Activated CD4-positive, alpha-beta T cell treated with anti-CD3 and anti-CD28 coated beads, Interleukin-2, amount 50 U/mL, for 4 hours (primary cell): ENCODE results near the gene EFL1.
"Not testable (repeated sequence)": the region's sequence is repeated elsewhere in the genome, so short reads cannot be mapped to it uniquely, and the experiment has no call there.

Experiments used
- DNase-seq, 2 experiments: peaks; one replicate each; pipeline ENCODE4 v3.0.0-alpha.2; 2020

Gene EFL1

DNA sequence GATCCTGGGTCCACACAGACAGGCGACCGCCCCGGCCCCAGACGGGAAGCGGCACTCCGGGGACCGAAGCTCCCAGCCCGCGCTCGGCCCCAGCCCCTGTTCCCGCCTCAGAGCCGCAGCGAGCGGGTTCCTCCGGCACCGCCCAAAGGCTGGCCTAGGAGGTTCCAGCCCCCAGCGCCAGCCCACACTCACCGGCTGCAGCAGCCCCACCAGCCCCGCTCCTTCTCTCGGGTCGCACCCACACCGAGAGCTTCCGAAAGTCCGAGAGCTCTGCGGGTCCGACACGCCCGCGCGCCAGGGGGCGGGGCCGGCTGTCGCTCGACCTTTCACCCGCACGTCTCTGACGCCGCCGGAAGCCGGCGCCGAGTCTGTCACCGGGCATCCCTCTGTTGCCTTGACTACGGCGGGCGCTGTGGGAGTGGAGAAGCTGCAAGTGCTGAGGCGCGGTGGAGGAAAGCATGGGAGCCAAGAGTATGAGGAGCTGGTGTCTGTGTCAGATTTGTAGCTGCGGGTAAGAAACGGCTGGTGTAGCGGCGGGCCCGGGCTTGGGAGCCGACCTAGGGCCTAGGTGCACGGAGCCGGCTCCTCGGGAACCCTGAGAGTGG is at the start of gene EFL1, which contains the start of gene SAXO2:
Gene EFL1 (minus strand): TSS at position 313 of the 605 bp plus-strand sequence. CDS start 956 bp downstream, outside the sequence.
Gene SAXO2 (plus strand): TSS at position 397 of the 605 bp plus-strand sequence. CDS start 62 bp downstream, at position 459.
- DNase-seq, result peak; percentile 89 to 91

DNA sequence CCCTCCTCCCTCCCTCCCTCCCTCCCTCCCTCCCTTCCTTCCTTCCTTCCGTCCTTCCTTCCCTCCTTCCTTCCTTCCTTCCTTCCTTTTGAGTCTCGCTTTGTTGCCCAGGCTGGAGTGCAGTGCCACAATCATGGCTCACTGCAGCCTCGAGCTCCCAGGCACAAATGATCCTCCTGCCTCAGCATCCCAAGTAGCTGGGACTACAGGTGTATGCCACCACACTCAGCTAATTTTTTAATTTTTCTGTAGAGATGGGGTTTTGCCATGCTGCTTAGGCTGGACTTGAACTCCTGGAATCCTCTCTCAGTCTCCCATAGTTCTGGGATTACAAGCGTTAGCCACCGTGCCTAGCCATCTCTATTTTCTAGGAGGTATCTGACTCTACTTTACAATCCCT is 48.8 kb upstream of the EFL1 start:
- not testable (repeated sequence) for DNase-seq

DNA sequence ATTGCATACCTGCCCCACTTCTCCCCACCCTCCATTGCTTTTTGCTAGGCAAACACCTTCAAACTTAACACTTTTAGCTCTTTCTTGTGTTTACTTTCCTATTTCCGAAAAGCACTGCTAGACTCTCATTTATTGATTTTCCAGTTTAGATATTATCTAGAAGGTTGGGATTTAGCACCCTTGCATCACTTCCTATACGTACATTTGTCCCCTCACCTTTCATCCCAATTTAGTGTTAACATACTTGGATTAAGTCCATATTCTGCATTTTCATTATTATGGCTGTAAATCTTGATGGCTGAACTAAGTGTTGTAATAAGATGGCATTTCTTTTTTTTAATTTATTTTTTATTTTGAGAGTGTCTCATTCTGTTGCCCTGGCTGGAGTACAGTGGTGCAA is 47.3 kb upstream of the EFL1 start:
- DNase-seq, result no peak

DNA sequence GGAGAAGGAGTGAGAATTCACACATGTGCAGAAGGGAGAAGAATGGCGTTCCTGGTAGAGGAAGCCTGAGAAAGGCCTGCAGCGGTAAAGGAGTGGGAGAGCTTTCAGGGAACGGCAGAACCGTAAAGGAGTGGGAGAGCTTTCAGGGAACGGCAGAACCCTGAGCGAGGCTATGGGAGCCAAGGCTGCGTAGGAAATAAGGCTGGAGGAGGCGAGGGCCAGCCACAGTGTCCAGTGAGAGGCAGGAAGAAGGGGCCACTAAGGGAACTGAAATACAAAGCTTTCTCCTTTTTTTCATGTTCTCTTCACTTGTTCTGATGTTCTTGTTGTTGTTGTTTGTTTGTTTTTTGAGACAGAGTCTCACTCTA is 45.2 kb upstream of the EFL1 start:
- no peak for DNase-seq

DNA sequence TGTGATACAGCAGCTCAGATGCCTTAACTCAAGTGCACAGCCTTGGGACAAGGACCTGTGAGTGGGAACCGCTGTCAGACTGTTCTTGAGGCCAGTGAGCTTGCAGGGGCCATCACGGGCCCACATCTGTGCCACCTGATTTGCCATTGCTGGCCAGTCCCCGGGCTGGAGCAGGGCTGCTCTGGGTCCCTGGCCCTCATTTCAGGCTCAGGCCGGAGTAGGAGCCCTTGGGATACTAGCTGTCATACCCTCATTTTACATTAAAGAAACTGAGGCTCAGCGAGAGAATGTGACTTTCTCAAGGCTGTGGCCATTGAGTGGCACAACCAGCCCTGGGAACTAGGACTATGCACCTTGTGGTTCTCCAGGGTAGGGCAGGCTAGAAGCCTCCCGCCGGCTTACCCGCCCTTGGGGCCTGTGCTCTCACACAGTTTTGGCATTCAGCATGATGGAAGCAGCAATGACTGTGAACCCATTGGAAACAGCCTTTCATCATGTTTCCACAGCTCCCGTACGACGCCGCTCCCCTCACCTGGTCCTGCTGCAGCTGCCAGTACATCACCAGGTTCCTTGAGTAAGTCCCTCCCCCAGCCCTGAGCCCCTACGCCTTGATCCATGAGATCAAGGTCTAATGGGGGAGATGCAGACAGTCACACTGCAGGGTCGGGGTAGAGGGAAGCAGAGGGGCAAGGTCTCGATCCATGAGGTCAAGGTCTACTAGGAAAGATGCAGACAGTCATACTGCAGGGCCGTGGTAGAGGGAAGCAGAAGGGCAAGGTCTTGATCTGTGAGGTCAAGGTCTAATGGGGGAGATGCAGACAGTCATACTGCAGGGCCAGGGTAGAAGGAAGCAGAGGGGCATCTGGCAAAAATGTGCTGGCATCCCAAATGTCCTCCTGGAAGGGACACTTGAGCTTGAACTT is 44.5 kb upstream of the EFL1 start:
- no peak for DNase-seq

DNA sequence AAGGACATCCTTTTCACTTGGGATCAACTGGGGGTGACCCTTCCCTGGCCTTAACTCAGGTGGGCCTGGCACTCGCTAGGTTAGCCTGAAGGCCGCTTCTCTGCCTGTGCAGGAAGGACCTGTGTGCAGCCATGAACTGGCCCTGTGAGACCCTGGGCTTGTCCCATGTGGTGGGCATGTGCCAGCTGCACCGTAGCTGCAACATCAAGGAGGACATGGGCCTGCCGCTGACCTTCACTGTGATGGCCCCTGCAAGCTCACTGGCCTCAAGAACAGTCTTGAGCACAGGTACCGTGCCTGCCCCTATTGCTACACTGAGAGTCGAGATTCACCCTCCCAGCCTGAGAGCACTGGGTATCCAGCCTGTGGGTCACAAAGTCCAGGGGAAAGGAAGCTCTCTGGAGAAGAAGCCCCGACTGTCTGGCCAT is 43.1 kb upstream of the EFL1 start:
- no peak for DNase-seq

DNA sequence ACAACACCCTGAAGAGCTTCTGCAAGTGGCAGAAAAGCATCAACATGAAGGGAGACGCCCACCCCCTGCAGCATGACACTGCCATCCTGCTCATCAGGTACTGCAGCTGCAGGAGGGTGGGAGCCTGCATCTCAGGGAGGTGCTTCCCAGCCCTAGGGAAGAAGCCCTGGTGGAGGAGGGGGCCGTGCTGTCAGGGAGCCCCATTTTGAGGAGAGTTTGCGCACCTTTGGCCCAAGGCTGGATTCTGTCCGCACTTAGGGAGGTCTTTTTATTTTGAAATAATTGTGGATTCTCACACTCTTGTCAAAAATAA is 42.2 kb upstream of the EFL1 start:
- no peak for DNase-seq

DNA sequence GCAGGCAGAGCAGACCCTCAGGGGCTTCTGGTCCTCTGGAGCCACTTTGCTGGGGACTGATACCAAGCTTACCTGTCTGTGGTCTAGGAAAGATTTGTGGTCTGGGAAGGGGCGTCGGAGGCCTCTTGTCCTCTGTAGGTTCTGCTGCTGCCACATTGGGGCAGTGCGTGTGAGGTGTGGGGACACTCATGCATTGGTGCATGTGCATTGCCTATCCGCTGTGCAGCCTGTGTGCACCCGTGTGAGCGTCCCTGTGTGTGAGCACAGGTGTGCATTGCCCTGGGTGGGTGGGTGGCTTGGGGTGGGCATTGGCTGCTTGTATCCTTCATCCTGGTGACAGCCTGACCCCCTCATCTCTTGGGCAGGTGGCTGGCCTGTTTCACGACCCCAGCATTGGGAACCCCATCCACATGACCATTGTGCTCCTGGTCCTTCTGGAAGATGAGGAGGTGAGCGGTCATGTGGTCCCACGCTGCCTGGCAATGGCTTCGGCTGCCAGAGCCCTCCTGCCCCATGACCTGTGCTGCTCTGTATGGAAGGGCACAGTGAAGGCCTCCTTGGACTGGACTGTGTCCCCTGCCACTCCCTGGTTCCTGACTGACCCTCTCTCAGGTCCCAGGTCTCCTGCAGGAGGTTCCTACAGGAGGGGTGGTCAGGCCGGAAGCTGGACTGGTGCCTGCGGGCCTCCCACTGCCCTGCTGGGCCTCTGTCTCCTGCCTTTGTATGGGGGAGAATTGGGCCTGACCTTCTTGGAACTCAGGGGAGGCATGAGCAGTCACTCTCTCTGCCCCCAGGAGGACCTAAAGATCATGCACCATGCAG is 41.6 kb upstream of the EFL1 start:
- DNase-seq, result no peak

DNA sequence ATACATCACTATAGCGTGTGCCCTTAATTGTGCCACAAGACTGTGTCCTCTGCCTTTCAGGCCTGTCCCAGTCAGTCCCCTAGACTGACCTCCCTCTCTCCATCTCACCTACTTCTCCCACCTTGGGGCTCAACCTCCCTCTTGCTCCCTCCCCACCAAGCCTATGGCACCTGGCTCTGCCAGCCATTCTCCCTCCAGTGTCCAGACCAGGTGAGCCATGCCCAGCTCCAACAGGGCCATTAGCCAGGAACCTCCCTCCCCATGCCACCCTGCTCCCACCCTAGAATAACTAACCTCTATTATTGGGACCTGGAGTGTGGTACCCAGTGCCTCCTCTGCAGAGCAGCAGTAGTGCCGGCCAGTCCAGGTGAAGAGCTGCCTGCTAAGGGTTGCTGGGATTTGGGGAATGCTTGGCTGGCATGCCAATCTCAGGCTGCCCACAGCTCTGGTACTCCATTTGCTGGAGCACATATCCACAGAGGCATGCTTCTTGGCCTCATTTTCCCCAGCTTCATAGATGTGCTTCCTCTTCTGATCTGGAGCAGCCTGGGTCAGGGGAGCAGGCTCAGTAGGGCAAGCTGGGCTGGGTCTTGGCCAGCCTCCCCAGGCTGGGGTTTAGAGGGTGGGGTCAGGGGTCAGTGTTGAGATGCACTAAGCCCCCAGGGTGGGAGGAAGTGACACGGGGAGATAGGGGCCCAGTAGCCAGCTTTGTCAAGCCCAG is 38.9 kb upstream of the EFL1 start:
- DNase-seq, result no peak

DNA sequence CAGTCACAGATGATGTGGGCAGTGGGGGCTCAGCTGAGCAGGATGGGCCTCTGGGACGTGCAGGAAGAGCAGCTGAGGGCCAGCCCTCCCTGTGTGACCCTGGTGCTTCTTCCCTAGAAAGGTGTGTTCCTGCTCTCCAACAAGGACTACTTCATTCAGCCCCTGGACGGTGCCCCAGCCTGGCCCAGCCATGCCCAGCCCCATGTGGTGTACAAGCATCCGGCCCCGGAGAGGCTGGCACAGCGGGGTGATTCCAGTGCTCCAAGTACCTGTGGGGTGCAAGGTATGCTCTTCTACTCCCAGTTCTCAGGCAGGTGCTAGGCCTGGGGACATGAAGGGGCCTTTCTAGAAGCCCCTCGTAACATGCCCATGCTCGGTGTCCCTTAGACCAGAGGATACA is 38.3 kb upstream of the EFL1 start:
- no peak for DNase-seq

DNA sequence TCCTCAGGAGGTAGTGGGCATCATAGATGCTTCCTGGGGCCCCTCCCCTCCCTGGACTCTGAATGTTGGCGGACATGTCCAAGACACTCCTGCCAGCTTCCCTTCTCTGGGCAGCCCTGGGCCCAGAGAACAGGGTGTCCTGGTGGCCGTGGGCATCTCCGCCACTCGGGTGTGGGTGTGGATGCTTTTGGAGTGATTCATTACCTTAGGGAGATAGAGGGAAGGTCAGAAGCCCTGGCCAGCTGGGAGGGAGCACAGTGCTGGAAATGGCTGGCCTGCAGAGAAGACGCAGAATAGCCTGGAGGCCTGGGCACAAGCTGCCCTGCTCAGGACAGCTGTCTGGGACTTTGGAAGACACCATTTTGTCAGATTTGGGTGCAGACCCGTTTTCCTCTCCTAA is 37.8 kb upstream of the EFL1 start:
- DNase-seq, result not testable (repeated sequence)

DNA sequence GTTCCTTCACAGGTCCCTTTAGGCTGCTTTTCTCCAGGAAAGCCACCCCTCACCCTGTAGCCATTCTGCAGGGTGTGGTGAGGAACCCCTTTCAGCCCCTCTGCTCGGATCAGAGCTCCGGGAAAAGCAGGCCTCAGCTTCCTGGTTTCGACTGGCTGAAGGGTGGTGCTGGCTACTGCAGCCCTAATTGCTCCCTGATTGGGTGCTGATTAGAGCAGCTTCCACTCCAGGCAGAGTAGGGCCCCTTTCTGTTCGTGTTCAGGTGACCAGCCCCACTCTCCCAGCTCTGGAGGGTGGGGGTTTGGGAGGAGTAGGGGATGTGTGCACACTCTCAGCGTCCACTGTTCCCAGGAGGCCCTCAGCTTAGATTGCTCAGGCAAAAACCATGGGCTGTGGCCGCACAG is 37.0 kb upstream of the EFL1 start:
- not testable (repeated sequence) for DNase-seq

DNA sequence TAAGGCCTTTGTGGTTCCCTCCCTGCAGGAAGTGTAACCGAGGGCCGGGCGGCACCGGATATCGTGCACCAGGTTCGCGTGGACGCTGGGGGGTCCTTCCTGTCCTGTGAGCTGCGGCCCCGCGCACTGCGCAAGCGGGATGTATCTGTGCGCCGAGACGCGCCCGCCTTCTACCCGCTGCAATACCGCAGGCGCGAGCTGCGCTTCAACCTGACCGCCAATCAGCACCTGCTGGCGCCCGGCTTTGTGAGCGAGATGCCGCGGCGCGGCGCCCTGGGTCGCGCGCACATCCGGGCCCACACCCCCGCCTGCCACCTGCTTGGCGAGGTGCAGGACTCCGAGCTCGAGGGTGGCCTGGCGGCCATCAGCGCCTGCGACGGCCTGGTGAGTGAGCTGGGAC is 36.0 kb upstream of the EFL1 start:
- DNase-seq, result peak; percentile 25 to 32

DNA sequence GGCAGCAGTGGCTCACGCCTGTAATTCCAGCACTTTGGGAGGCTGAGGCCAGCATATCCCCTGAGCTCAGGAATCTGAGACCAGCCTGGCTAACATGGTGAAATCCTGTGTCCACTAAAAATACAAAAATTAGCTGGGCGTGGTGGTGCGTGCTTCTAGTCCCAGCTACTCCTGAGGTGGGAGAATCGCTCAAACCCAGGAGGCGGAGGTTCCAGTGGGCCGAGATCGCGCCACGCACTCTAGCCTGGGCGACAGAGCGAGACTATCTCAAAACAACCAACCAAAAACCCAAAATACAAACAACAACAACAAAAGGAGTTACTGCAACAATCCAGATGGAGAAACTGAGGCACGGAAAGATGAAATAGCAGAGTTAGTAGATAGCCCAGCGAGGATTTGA is 35.5 kb upstream of the EFL1 start:
- no peak for DNase-seq

DNA sequence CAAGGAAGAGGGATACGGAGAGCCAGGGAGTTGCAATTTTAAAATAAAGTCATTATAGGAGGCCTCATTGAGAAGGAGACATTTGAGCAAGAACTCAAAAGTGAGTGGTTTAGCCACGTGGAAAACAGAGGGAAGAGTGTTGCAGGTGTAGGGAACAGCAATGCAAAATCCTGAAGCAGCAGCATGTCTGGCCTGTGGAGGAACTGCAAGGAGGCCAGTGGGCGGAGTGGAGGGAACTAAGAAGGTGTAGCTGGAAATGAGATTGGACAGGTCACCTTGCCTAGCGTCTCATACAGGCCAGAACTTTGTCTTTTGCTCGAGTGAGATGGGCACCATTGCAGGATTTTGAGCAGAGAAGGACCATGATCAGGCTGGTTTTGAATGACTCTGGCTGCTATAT is 35.0 kb upstream of the EFL1 start:
- DNase-seq, result no peak

DNA sequence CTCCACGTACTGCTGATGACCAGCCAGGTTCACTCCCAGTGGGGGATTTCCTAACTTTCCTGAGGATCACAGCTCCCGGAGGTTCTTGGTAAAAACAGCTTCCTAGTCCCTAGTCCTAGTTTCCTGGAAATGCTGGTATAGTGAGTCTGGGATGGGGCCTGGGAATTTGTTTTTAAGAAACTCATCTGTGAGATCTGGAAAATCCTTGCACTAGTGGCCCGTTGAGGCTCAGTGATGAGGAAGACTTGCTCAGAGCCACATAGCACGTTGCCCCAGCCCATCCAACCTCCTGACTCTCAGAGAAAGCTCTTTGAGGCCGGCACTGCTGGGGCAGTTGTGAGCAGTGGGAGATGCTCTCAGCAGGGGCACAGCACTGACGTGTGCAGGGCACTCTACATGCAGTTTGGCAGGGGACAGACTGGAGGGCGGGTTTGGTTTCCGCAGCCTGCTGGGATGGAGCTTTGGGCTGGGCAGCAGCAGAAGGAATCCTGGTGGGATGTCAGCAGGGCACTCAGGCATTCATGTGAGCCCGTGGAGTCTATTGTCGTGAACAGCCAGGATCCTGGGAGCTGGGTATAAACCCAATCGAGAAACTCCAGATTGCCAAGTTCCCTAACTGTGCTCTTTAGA is 31.6 kb upstream of the EFL1 start:
- no peak for DNase-seq

DNA sequence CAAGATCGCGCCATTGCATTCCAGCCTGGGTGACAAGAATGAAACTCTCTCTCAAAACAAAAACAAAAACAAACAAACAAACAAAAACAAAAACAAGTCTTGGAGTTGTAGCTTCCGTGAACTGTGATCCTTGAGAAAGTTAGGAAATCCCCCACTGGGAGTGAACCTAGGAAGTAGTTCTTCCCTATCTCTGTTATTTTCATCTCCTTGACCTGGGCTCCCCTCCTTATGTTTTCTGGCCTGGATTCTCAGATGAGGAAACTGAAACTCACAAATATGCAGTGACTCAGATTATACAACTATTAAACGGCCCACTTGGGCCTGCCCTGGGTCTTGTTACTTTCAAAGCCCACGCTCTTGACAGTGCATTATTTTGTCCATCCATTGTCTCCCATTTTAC is 29.7 kb upstream of the EFL1 start:
- no peak for DNase-seq

DNA sequence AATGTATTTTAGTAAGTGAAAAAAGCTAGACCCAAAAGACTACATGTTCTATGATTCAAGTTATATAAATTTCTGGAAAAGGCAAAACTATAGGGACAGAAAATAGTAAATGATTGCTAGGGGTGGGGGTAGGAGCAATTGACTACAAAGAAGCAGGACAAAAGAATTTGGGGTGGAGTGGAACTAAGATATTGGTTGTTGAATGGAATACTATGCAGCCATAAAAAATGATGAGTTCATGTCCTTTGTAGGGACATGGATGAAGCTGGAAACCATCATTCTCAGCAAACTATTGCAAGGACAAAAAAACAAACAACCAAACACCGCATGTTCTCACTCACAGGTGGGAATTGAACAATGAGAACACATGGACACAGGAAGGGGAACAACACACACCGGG is 25.7 kb upstream of the EFL1 start:
- DNase-seq, result not testable (repeated sequence)

DNA sequence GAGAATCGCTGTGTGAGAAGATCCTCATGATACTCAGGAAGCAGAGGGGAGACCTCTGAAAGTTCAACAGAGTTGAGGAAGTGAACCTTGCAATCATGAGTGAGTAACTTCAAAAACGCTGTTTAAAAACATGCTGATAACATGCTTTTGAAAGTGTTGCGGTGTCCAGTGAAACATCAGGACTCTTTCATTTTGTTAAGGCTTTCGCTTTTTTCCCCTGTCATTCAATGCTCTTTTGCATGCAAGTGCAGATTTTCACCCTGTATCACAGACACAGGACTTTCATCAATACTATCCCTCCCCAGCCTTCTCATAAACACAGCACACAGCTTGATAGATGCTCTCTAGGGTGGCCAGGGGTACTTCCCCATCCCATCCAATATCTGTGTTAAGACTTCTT is 23.9 kb upstream of the EFL1 start:
- not testable (repeated sequence) for DNase-seq

DNA sequence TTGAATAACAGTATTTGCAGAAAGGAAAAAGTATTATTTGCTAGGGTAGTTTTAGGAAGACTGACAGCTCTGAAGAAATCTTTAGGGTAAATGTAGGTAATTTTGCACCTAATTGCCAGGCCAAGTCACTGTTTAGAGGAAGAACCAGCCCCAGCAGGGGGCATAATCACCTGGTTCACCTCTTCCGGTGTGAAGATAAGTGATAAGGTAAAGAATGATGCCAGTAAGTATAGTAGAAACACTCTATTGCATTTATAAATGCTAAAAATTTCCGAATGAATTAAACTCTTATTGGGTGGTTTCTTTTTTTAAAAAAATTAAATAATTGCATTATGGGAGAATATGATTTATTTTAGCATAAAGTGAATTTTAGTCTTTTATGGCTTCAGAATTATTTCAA is 21.8 kb upstream of the EFL1 start:
- DNase-seq, result not testable (repeated sequence)

DNA sequence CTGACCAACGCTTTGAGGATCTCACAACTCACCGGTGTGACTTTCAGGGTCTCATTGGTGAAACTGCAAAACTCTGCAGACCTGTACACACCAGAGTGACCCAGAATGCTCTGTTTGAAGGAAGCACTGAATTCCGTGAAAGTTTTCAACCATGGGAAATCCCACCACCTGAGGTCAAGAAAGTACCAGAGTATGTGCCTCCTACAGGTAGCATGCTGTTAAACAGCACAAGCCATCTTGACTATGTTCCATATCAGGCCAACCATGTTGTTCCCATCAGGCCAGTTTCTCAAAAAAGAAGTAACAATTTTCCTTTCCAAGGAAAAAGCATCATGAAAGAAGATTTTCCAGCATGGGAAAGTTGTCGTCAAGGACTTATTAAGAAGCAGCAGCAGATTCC is 19.9 kb upstream of the EFL1 start:
- DNase-seq, result not testable (repeated sequence)

DNA sequence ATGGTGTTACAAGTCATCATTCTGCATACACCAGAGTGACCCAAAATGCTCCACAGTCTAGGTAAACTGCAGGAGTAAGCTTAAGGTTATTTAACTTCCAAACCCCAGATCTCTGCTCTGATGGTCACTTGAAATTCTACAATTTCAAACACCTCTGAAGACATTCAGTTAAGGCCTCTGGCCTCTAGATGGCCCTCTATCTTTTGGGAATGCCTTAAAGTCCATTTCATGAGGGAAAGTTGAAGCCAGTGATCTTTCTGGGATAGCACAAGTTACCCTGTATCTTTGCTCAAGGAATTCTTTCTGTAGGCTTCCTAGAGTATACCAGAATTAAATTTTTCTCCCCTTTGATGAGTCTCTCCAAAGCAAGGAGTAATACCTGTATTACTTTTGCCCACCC is 18.7 kb upstream of the EFL1 start:
- DNase-seq, result not testable (repeated sequence)
